HG03196 (cell line): ENCODE data around the gene ING1.
"Not testable (repeated sequence)": the region's sequence is repeated elsewhere in the genome, so short reads cannot be mapped to it uniquely, and the experiment has no call there.

Source experiments
- ATAC-seq: cut with Tn5 transposase; IDR thresholded peaks from one replicate; pipeline ENCODE4 v1.9.1; 2021; ENCODE audit not compliant: unreplicated experiment

The ING1 gene

GRCh38 chr13:110690516-110690915 is 23.0 kb upstream of the ING1 start:
- no peak for ATAC-seq

- ATAC-seq: not testable (repeated sequence)
Observed at GRCh38 chr13:110695774-110696173, 17.7 kb upstream of the ING1 start.

GRCh38 chr13:110696776-110697175 is 16.7 kb upstream of the ING1 start:
- ATAC-seq: no peak

- no peak for ATAC-seq
Observed at GRCh38 chr13:110697842-110698241, 15.7 kb upstream of the ING1 start.

GRCh38 chr13:110698689-110699088 is 14.8 kb upstream of the ING1 start:
- no peak for ATAC-seq

- no peak for ATAC-seq
Observed at GRCh38 chr13:110699148-110700145, 14.1 kb upstream of the ING1 start.

GRCh38 chr13:110700186-110700585 is 13.3 kb upstream of the ING1 start:
- ATAC-seq: no peak

GRCh38 chr13:110700641-110701040 is 12.9 kb upstream of the ING1 start:
- ATAC-seq: no peak

GRCh38 chr13:110701061-110701460 is 12.4 kb upstream of the ING1 start:
- ATAC-seq: not testable (repeated sequence)

GRCh38 chr13:110702089-110702488 is 11.4 kb upstream of the ING1 start:
- ATAC-seq: no peak

- no peak for ATAC-seq
Observed at GRCh38 chr13:110702591-110703526, 10.6 kb upstream of the ING1 start.

GRCh38 chr13:110705356-110705825 is 8.1 kb upstream of the ING1 start:
- ATAC-seq: no peak

GRCh38 chr13:110705826-110706569 is 7.5 kb upstream of the ING1 start, which contains the start of gene CARS2:
Gene CARS2, minus strand, starts transcription at chr13:110706116. Its CDS starts 23 bp downstream, at chr13:110706093.
- ATAC-seq: peak; percentile 93

GRCh38 chr13:110706570-110707372 is 6.7 kb upstream of the ING1 start:
- no peak for ATAC-seq

- peak; percentile 34 for ATAC-seq
Observed at GRCh38 chr13:110712081-110712848, 1.2 kb upstream of the ING1 start.

- peak; percentile 50 for ATAC-seq
Observed at GRCh38 chr13:110712849-110713641, 455 bp upstream of the ING1 start.

- ATAC-seq: no peak
Observed at GRCh38 chr13:110713981-110714796, 689 bp downstream of the ING1 start.
